GM08714 (cell line): ENCODE measurements around the gene BLOC1S1.

Experiments
- H3K4me3 ChIP-seq: fragments of 200-500 bp; sonication (Bioruptor generic); 2 replicates; pipeline ENCODE4 v1.5.1; 2014; ENCODE audit warnings: mild to moderate bottlenecking, low read length, inconsistent platforms
- ZNF274 ChIP-seq: IDR thresholded peaks from 2 replicates; pipeline ENCODE4 v1.6.1; 2012; ENCODE audit warnings: mild to moderate bottlenecking, low read depth, low read length

BLOC1S1 gene

GRCh38 chr12:55723516-55724225 lies 7.8 kb downstream of the BLOC1S1 start:
- no peak overlapping the region for H3K4me3 ChIP-seq
- TF ChIP-seq ZNF274, result no peak

GRCh38 chr12:55724226-55724939 lies 8.5 kb downstream of the BLOC1S1 start:
- TF ChIP-seq ZNF274, result no peak
- H3K4me3 ChIP-seq, result no peak overlapping the region

- H3K4me3 ChIP-seq, result no peak overlapping the region
- TF ChIP-seq ZNF274, result no peak
Observed at GRCh38 chr12:55724940-55725309, 9.1 kb downstream of the BLOC1S1 start.

- no peak for TF ChIP-seq ZNF274
- no peak overlapping the region for H3K4me3 ChIP-seq
Observed at GRCh38 chr12:55725556-55725955, 9.7 kb downstream of the BLOC1S1 start.

- H3K4me3 ChIP-seq, result no peak overlapping the region
- no peak for TF ChIP-seq ZNF274
Observed at GRCh38 chr12:55726971-55727370, 11.1 kb downstream of the BLOC1S1 start.

- TF ChIP-seq ZNF274, result no peak
- peak overlapping the region; percentile 73 for H3K4me3 ChIP-seq
Observed at GRCh38 chr12:55727643-55728185, 11.9 kb downstream of the BLOC1S1 start.

GRCh38 chr12:55728186-55728938 lies 12.5 kb downstream of the BLOC1S1 start:
- TF ChIP-seq ZNF274, result no peak
- H3K4me3 ChIP-seq, result peak overlapping the region; percentile 73

- peak within 1 kb of the TSS; percentile 73 for H3K4me3 ChIP-seq
- TF ChIP-seq ZNF274, result no peak
Observed at GRCh38 chr12:55728939-55729818, 13.3 kb downstream of the BLOC1S1 start, which contains the start of gene CD63. Gene CD63 (minus strand): TSS chr12:55729009. CDS start chr12:55728341, 668 bp downstream.

GRCh38 chr12:55729819-55730818 lies 14.3 kb downstream of the BLOC1S1 start:
- no peak for TF ChIP-seq ZNF274
- peak overlapping the region; percentile 73; the same call in 1 of the 2 replicates for H3K4me3 ChIP-seq

GRCh38 chr12:55732288-55732687 lies 16.4 kb downstream of the BLOC1S1 start:
- no peak overlapping the region for H3K4me3 ChIP-seq
- no peak for TF ChIP-seq ZNF274

- TF ChIP-seq ZNF274, result no peak
- H3K4me3 ChIP-seq, result no peak overlapping the region
Observed at GRCh38 chr12:55733021-55733555, 17.2 kb downstream of the BLOC1S1 start.

- TF ChIP-seq ZNF274, result no peak
- no peak overlapping the region for H3K4me3 ChIP-seq
Observed at GRCh38 chr12:55733858-55734257, 18.0 kb downstream of the BLOC1S1 start.
